Subcutaneous abdominal adipose tissue (tissue), 5 donors: ENCODE measurements around the gene MYRF.

Experiments
- H3K27ac ChIP-seq: one replicate; pipeline ENCODE4 v1.7.0; 2013; ENCODE audit warnings: low read depth, mild to moderate bottlenecking, inconsistent platforms, low read length, moderate library complexity
- H3K27me3 ChIP-seq, 5 donors: one replicate each; pipeline ENCODE4 v1.7.0; 2013; ENCODE audit warnings: low read length in 5 of 5, inconsistent platforms in 1 of 5; ENCODE audit not compliant: control insufficient read depth in 5 of 5, insufficient read depth in 4 of 5
- H3K36me3 ChIP-seq, 5 donors: one replicate each; pipeline ENCODE4 v1.7.0; 2013; ENCODE audit warnings: low read length in 5 of 5; ENCODE audit not compliant: control insufficient read depth in 5 of 5, insufficient read depth in 5 of 5
- H3K4me1 ChIP-seq, 5 donors: one replicate each; pipeline ENCODE4 v1.7.0; 2013; ENCODE audit warnings: low read length in 5 of 5, mild to moderate bottlenecking in 3 of 5, moderate library complexity in 1 of 5; ENCODE audit not compliant: control insufficient read depth in 5 of 5, insufficient read depth in 5 of 5
- H3K4me3 ChIP-seq, 5 donors: one replicate each; pipeline ENCODE4 v1.7.0; 2013; ENCODE audit warnings: low read length in 5 of 5, low read depth in 1 of 5
- H3K9ac ChIP-seq, 5 donors: one replicate each; pipeline ENCODE4 v1.7.0; 2013; ENCODE audit warnings: low read length in 5 of 5, mild to moderate bottlenecking in 4 of 5, moderate library complexity in 3 of 5
- H3K9me3 ChIP-seq, 5 donors: one replicate each; pipeline ENCODE4 v1.7.0; 2013; ENCODE audit warnings: low read length in 5 of 5; ENCODE audit not compliant: control insufficient read depth in 5 of 5
- donor health status: healthy.
- donor health status: healthy.
- donor health status: healthy.
- donor health status: healthy.
- donor health status: healthy.

Gene MYRF

DNA sequence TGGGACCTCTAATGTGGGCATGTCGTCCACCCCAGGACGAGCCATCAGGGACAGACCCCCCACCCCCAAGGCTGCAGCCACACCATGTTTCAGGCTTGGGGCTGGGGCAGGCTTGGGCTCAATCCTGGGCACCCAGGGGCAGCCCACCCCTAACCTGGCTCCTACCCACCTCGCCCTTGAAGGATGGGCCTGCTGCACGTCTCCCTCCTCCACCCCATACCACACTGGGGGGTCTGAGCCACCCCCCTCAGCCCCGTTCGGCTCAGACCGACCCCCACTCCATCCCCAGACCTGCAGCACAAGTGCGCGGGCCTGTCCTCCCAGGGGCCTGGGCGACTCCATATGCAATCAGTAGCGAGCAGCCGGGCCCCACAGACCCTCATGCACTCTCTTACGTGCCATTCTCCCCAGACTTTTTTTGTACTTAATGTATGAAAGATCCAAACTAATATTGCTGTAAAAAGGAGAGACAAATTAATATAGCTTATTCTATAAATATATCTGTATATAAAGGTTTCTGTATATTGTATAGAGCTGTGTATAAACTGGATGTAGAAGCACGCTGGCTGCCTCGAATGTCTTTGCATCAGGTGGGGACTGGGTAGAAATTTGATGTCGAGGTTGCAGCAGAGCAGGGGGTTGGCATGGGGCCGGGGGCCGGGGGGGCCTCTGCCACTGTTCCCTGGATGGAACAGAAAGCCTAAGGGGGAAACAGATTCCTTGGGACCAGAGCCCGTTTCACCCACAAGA is 5.8 kb upstream of the MYRF start:
- no peaks in the 10 kb centered on the region for H3K9me3 ChIP-seq
- peaks cover 0 to 15% (median 6%) of the 10 kb centered on the region in 5 donors for H3K4me1 ChIP-seq
- H3K36me3 ChIP-seq: peaks cover 0 to 26% (median 15%) of the 10 kb centered on the region in 5 donors
- H3K4me3 ChIP-seq: no peak overlapping the region
- no peak overlapping the region for H3K27ac ChIP-seq
- H3K9ac ChIP-seq: no peak overlapping the region
- H3K27me3 ChIP-seq: no peaks in the 10 kb centered on the region

DNA sequence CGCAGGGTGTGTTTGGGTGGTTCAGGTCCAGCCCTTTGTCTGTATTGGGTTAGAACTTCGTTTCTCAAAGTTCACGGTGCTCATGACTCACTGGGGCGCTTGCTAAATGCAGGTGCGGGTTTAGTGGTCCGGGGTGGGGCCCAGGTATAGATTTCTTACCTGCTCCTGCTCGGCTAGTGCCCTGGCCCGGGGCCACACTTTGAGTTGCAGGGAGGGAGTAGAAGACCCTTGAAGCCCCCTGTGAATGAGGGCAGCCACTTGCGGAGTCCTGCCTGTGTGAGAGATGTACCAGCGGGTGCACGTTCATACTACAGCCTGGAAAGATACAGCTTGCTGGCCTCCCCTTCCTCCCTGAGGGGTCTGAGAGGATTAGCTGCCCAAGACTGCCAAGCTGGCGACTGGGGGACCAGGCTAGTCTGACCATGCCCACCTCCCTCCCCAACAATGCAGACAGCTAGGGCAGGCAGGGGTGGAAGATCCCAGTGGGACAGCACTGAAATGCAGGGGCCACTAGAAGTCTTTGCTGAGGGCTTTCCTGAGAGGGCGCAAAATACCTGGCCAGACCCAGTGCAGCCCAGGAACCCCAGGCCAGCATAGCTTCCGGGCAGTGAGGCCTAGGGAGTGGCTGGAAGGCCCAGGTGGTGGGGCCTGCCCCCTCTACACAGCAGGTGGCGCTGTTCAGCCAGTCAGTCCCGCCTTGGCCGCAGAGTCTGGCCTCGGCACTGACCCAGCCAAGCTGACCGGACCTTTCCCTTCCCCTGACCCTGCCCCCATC is 5.1 kb upstream of the MYRF start:
- no peaks in the 10 kb centered on the region for H3K9me3 ChIP-seq
- peaks cover 0 to 4% (median 3%) of the 10 kb centered on the region in 5 donors for H3K27me3 ChIP-seq
- H3K4me1 ChIP-seq: peaks cover 0 to 16% (median 11%) of the 10 kb centered on the region in 5 donors
- H3K27ac ChIP-seq: no peak overlapping the region
- H3K36me3 ChIP-seq: peaks cover 0 to 19% (median 8%) of the 10 kb centered on the region in 5 donors
- H3K9ac ChIP-seq: peak overlapping the region in 2 of 5 donors; percentile 7 to 31
- no peak overlapping the region for H3K4me3 ChIP-seq

DNA sequence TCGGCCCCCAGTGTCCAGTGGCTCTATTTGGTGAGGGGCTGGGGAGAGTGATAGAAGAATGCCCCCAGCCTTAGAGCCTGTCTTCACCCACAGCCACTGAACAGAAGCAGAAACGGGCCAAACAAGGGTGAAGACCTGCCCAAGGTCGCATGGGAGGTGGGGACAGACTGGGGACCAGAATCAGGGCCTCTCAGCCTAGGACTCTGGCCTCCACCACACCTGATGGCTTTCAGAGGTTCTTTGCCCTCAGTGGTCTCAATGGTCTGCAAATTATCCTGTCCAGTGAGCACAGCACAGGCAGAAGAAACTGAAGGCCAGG is 4.5 kb upstream of the MYRF start:
- Histone ChIP-seq H3K4me3 (no peak overlapping the region), H3K4me1 (peaks cover 0 to 19% (median 15%) of the 10 kb centered on the region in 5 donors), H3K27ac (no peak overlapping the region), H3K9me3 (no peaks in the 10 kb centered on the region), H3K36me3 (peaks cover 0 to 18% (median 8%) of the 10 kb centered on the region in 5 donors), H3K9ac (peak overlapping the region in 2 of 5 donors; percentile 7 to 31), H3K27me3 (peaks cover 0 to 4% (median 3%) of the 10 kb centered on the region in 5 donors)

DNA sequence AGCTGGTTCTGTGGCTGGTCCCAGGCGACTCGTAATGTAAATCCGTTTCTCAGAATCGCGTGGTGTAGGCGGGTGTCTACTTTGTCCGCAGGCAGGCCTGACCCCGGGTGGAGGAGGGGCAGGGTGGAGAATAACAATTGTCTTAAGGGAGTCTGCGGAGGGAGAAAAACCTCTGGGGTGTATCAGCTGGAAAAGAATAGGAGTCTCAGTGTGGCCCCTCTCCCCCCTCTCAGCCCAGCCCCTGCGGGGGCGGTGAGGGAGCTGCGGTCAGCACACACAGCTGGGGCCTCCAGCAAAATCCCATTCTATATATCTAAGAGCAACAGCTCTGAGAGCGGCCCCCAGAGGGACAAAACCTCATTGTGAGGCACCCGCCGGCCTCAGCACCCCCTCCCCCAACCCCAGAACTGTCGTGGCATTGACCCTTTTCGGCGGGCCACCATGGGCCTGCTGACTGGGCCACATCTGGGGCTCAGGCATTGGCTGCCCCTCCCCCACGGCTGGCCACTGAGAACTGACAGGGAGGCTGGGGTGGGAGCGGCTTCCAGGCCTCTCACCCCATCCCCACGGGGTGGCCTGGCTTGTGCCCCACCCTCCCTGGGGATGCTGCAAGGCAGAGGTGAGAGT is 2.7 kb upstream of the MYRF start:
- no peak overlapping the region for H3K27ac ChIP-seq
- peaks cover 0 to 4% (median 0%) of the 10 kb centered on the region in 5 donors for H3K36me3 ChIP-seq
- H3K27me3 ChIP-seq: peaks cover 0 to 11% (median 3%) of the 10 kb centered on the region in 5 donors
- no peaks in the 10 kb centered on the region for H3K9me3 ChIP-seq
- no peak overlapping the region for H3K4me3 ChIP-seq
- H3K9ac ChIP-seq: no peak overlapping the region
- peaks cover 0 to 21% (median 16%) of the 10 kb centered on the region in 5 donors for H3K4me1 ChIP-seq

DNA sequence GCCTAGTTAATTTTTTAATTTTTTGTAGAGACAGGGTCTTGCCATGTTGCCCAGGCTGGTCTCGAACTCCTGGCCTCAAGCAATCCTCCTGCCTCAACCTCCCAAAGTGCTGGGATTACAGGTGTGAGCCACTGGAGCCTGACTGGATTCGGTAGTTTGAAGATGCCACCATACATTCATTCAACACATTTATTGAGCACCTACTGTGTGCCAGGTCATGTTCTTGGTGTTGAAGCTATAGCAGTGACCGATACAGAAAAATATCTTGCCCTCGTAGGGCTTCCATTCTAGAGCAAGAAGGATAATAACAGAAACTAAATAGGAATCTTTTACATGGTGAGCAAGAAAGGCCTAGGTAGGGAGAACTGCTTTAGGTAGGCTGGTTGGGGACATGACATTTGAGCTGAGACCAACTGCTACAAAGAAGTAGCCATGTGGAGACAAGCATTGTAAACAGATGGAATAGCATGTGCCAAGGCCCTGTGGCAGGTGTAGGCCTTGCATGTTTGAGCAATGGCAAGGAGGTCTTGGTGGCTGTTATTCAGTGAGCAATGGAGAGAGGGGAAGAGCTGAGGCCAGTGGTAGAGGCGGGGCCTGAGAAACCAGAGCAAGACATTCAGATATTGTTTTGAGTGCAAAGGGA is 1.7 kb upstream of the MYRF start:
- no peaks in the 10 kb centered on the region for H3K9me3 ChIP-seq
- H3K27me3 ChIP-seq: peaks cover 0 to 11% (median 3%) of the 10 kb centered on the region in 5 donors
- H3K9ac ChIP-seq: no peak overlapping the region
- H3K27ac ChIP-seq: no peak overlapping the region
- no peaks in the 10 kb centered on the region for H3K36me3 ChIP-seq
- H3K4me1 ChIP-seq: peaks cover 0 to 21% (median 16%) of the 10 kb centered on the region in 5 donors
- no peak overlapping the region for H3K4me3 ChIP-seq

DNA sequence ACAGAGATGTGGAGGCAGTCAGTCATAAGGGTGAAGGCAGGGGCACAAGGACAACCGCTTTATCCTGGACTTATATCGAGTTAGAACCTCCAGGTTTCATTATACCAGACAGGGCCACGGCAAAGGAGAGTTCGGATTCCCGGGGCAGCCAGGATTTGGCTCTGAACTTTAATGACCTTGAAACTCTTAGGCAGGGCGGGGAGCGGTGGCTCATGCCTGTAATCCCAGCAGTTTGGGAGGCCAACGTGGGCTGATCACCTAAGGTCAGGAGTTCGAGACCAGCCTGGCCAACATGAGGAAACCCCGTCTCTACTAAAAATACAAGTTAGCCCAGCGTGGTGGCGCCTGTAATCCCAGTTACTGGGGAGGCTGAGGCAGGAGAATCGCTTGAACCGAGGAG is 1.1 kb upstream of the MYRF start:
- H3K4me3 ChIP-seq: no peak overlapping the region
- H3K36me3 ChIP-seq: no peaks in the 10 kb centered on the region
- no peak overlapping the region for H3K27ac ChIP-seq
- H3K4me1 ChIP-seq: peaks cover 0 to 24% (median 16%) of the 10 kb centered on the region in 5 donors
- H3K9me3 ChIP-seq: no peaks in the 10 kb centered on the region
- no peak overlapping the region for H3K9ac ChIP-seq
- peaks cover 0 to 11% (median 3%) of the 10 kb centered on the region in 5 donors for H3K27me3 ChIP-seq

DNA sequence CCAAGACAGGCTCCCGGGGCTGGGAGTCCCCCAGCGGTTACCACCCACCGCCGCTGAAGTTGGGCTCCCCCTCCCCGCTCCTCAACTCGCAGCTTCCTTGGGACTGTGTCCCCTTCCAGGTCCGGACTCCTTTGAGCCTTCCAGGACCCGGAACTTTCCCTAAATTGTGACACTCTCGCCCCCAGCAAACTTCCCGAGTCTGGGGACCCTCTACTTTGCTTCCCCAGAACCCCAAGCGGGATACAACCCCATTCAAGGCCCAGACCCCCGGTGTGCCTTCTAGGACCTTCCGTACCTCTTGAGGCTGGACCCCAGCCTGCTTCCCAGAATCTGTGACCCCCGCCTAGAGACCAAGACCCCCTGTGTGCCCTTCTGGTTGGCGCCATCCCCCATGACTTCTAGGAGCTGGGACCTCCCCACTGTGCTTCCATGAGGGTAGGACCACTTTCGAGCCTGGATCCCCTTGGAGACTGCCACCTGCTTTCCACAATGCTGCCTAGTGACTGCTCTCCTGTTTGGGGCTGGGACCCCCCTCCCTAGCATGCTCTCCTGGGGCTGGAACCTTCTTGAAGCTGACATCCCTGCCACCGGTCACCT is 587 bp downstream of the MYRF start:
- no peak overlapping the region for H3K27ac ChIP-seq
- peaks cover 0 to 18% (median 13%) of the 10 kb centered on the region in 5 donors for H3K4me1 ChIP-seq
- peak overlapping the region in 2 of 5 donors; percentile 25 to 32 for H3K9ac ChIP-seq
- H3K9me3 ChIP-seq: no peaks in the 10 kb centered on the region
- peak overlapping the region in 4 of 5 donors; percentile 36 to 64 (median 48) for H3K4me3 ChIP-seq
- H3K27me3 ChIP-seq: peaks cover 0 to 11% (median 3%) of the 10 kb centered on the region in 5 donors
- no peaks in the 10 kb centered on the region for H3K36me3 ChIP-seq

DNA sequence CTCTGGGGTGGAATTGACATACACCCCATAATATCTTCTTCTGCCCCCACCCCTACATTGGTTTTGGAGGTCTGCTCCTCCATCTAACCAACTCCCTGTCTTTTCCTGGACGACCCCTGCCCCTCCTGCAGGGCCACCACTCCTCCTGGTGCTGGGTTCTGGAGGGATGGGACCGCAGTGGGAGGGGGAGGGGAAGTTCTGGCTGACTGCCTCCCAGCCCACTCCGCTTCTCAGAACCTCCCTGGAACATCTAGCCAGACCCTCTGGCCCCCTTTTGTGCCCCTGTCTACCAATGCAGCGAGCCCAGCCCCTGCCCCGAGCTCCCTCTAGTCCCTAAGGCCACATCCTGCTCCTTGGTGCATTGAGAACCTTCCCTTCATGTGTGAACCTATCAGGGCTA is 1.2 kb downstream of the MYRF start:
- Histone ChIP-seq H3K27me3 (peaks cover 0 to 11% (median 3%) of the 10 kb centered on the region in 5 donors), H3K9me3 (no peaks in the 10 kb centered on the region), H3K4me3 (no peak overlapping the region), H3K36me3 (no peaks in the 10 kb centered on the region), H3K9ac (no peak overlapping the region), H3K27ac (no peak overlapping the region), H3K4me1 (peaks cover 0 to 15% (median 10%) of the 10 kb centered on the region in 5 donors)
